Mesothelial cell of epicardium (in vitro differentiated cells): Measurements from ENCODE around the gene GAD2. TPM values are rescaled to one million over a fixed set of nuclear protein-coding genes. Genes with fewer than 3 reads are reported as not detected.

Experiments
- DNase-seq, 2 experiments: peaks; one replicate each; pipeline ENCODE4 v3.0.0; 2021; ENCODE audit warnings: low spot score in 2 of 2; ENCODE audit not compliant: unreplicated experiment in 2 of 2
- H3K27ac Mint-ChIP-seq: 2 replicates; pipeline ENCODE4 v1.8.0; 2021; ENCODE audit warnings: mixed read lengths
- H3K27me3 Mint-ChIP-seq: 2 replicates; pipeline ENCODE4 v1.8.0; 2021; ENCODE audit warnings: low read depth, mixed read lengths
- H3K36me3 Mint-ChIP-seq: 2 replicates; pipeline ENCODE4 v1.8.0; 2021; ENCODE audit warnings: mixed read lengths
- H3K4me1 Mint-ChIP-seq: 2 replicates; pipeline ENCODE4 v1.8.0; 2021; ENCODE audit warnings: mixed read lengths
- H3K4me3 Mint-ChIP-seq: 2 replicates; pipeline ENCODE4 v1.8.0; 2021; ENCODE audit warnings: mild to moderate bottlenecking, moderate library complexity, mixed read lengths
- H3K9me3 Mint-ChIP-seq: 2 replicates; pipeline ENCODE4 v1.8.0; 2021; ENCODE audit warnings: mixed read lengths
- total RNA-seq: library from RNA; stranded (reverse); gene quantifications from 3 replicates; pipeline ENCODE4 v1.2.1, GENCODE V29; 2021
- TF ChIP-seq, protein P1 (sequence below): fragments of 200-600 bp; sonication (generic); IDR thresholded peaks from one replicate; pipeline ENCODE4 v1.5.0; 2021; ENCODE audit warnings: antibody characterized with exemption; ENCODE audit not compliant: unreplicated experiment

GAD2 gene
- total RNA-seq, 1 donor from 2014 or later, result not detected

DNA sequence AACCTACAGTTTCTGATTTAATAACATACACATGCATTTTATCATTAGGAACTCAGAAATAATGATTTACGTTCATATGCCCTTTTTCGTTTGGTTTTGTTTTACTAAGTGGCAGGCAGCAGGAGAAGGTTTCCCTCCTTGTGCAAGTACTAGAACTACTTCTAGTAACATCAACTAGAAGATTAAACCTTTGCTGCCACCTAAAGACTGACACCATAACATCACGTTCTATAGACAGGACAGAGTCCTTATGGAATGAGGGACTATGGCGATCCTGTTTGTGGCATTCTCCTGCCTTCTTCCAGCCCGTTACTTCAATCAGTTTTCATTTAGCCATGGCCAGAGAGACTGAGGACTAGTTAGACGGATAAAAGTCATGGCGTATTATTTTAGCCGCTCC, 53.2 kb downstream of the GAD2 start:
- Mint-ChIP-seq H3K27ac (no peak overlapping the region), H3K9me3 (no peaks in the 10 kb centered on the region), H3K4me3 (no peak overlapping the region), H3K36me3 (no peaks in the 10 kb centered on the region), H3K4me1 (peaks cover 7% of the 10 kb centered on the region), H3K27me3 (peaks cover 9% of the 10 kb centered on the region)
- no peak for DNase-seq
- TF ChIP-seq, protein P1, sequence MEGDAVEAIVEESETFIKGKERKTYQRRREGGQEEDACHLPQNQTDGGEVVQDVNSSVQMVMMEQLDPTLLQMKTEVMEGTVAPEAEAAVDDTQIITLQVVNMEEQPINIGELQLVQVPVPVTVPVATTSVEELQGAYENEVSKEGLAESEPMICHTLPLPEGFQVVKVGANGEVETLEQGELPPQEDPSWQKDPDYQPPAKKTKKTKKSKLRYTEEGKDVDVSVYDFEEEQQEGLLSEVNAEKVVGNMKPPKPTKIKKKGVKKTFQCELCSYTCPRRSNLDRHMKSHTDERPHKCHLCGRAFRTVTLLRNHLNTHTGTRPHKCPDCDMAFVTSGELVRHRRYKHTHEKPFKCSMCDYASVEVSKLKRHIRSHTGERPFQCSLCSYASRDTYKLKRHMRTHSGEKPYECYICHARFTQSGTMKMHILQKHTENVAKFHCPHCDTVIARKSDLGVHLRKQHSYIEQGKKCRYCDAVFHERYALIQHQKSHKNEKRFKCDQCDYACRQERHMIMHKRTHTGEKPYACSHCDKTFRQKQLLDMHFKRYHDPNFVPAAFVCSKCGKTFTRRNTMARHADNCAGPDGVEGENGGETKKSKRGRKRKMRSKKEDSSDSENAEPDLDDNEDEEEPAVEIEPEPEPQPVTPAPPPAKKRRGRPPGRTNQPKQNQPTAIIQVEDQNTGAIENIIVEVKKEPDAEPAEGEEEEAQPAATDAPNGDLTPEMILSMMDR, result no peak

DNA sequence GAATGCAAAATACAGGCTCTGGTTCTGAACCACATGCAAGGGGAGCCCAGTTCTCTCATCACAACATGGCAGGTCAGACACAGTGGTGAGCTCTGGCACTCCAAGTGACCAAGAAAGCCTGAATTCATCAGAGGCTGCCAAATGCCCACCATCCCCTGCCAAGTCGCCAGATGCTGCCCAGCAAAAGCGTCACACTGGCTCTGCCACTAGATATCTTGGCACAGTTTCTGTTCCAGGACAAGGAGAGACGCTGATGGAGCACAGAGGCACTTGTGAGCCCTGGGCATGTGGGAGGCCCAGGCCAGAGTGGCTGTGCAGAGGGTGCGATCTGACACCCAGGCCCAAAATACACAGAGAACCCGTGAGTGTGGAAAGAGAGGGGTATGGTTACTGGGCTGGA, 57.8 kb downstream of the GAD2 start:
- TF ChIP-seq, protein P1, result no peak

DNA sequence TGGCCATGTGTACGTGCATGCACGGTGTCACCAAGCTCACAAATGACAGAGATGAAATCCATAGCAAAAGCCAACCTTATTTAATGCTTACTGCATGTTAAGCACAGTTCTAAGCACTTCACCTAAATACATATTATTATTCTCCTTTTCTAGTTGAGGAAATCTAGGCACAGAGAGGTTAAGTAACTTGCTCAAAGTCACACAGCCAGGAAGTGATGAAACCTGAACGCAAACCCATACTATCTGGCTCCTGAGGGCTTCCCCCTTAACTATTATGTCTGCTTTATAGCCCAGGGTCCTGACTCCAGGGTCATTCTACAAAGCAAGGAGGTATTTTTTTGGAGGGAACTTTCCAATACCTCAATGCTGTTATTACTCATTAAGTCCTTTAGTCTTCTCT, 61.7 kb downstream of the GAD2 start:
- H3K36me3 Mint-ChIP-seq, result no peaks in the 10 kb centered on the region
- peaks cover 4% of the 10 kb centered on the region for H3K9me3 Mint-ChIP-seq
- DNase-seq, result no peak
- no peaks in the 10 kb centered on the region for H3K4me1 Mint-ChIP-seq
- no peak overlapping the region for H3K4me3 Mint-ChIP-seq
- H3K27me3 Mint-ChIP-seq, result peaks cover 2% of the 10 kb centered on the region
- TF ChIP-seq, protein P1, result no peak
- H3K27ac Mint-ChIP-seq, result no peak overlapping the region

More for the DNA sequence above, 57.8 kb downstream of the GAD2 start:
- Mint-ChIP-seq H3K4me3 (no peak overlapping the region), H3K36me3 (no peaks in the 10 kb centered on the region), H3K27ac (no peak overlapping the region), H3K4me1 (no peaks in the 10 kb centered on the region), H3K27me3 (peaks cover 9% of the 10 kb centered on the region), H3K9me3 (no peaks in the 10 kb centered on the region)
- no peak for DNase-seq

DNA sequence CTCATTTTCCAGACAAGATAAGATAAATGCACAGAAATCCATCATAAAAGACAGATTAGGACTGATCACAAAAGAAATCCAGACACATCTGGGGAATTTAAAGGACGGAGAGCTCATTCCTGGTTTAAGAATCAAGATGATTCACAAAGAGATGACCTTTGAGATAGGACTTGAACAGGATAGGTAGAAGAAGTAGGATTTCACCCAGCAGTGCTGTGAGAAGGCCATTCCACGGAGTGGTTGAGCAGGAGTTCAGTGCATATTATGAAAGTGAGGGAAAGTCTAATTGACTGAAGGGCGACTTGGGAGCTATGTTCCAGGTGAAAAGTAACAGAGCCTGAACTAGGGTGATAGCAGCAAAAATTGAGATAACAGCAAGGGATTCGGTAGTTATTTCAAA, 73.7 kb downstream of the GAD2 start:
- no peaks in the 10 kb centered on the region for H3K36me3 Mint-ChIP-seq
- TF ChIP-seq, protein P1, result no peak
- H3K27ac Mint-ChIP-seq, result no peak overlapping the region
- no peak for DNase-seq
- H3K4me1 Mint-ChIP-seq, result no peaks in the 10 kb centered on the region
- H3K9me3 Mint-ChIP-seq, result peaks cover 3% of the 10 kb centered on the region
- no peak overlapping the region for H3K4me3 Mint-ChIP-seq
- peaks cover 2% of the 10 kb centered on the region for H3K27me3 Mint-ChIP-seq

DNA sequence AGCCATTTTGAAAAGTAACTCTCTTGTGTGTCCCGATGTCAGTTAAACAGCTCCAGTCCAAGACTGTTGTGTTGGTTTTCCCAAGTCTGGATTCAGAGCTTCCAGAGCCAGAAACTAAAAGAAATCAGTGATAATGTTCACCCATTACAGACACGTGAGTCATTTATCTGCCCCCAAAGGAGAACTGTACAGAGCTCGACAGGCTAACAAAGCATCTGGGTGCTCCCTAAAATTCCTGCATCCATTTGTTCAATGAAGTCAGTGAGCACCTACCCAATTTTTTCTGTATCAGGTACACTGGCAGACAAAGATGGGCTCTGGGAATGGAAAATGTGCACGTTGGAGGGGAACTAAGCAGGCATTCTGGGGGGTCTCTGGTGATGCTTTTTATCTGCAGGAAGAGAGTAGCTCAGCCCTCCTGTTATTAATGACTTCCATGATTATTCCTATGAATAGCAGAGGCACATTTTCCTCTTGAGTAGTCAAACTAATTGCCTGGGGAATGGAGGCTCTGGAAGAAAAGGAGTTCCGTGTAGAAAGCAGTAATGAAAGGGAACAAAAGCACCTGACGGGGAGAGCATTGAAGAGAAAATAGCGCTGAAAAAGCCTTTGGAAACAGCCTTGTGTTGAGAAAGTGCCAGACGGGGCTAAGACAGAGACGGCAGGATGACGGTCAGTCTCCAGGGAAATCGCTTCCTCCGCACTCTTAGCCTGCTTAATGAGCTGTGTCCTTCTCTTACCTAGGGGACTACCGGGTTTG, 75.3 kb downstream of the GAD2 start:
- peaks cover 3% of the 10 kb centered on the region for H3K9me3 Mint-ChIP-seq
- no peak overlapping the region for H3K27ac Mint-ChIP-seq
- TF ChIP-seq, protein P1, result no peak
- no peak for DNase-seq
- H3K4me1 Mint-ChIP-seq, result no peaks in the 10 kb centered on the region
- H3K36me3 Mint-ChIP-seq, result no peaks in the 10 kb centered on the region
- peaks cover 2% of the 10 kb centered on the region for H3K27me3 Mint-ChIP-seq
- no peak overlapping the region for H3K4me3 Mint-ChIP-seq
